ENCODE results near the gene ACTR2. TPM values are rescaled to one million over a fixed set of nuclear protein-coding genes. Genes with fewer than 3 reads are reported as not detected.

The ACTR2 gene
- total and polyA plus RNA-seq, 2 of the 13 experiments (the other 11 are each of a cell fraction or from before 2014, with no cell fraction given): 51.2 to 100 TPM

DNA sequence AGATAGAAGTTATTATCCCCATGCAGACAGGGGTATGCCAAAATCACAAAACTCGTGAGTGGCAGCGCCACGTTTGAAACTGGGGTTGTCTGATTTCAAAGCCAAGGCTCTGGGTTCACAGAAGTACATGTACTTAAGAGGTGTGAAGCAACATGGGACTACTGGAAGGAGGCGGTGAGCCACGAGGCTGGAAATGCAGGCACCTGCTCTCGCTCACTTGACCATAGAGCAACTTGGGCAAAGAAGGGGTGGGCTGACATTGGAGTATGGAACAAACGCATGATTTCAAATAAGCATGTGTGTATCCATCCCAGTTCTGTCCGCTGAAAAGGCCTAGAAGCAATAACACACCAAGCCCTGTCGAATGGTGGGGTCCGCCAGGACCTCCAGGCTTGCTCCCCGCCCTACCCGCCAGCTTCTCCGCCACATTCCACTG lies 593 bp upstream of the ACTR2 start (continued):
- TF ChIP-seq, protein P1, sequence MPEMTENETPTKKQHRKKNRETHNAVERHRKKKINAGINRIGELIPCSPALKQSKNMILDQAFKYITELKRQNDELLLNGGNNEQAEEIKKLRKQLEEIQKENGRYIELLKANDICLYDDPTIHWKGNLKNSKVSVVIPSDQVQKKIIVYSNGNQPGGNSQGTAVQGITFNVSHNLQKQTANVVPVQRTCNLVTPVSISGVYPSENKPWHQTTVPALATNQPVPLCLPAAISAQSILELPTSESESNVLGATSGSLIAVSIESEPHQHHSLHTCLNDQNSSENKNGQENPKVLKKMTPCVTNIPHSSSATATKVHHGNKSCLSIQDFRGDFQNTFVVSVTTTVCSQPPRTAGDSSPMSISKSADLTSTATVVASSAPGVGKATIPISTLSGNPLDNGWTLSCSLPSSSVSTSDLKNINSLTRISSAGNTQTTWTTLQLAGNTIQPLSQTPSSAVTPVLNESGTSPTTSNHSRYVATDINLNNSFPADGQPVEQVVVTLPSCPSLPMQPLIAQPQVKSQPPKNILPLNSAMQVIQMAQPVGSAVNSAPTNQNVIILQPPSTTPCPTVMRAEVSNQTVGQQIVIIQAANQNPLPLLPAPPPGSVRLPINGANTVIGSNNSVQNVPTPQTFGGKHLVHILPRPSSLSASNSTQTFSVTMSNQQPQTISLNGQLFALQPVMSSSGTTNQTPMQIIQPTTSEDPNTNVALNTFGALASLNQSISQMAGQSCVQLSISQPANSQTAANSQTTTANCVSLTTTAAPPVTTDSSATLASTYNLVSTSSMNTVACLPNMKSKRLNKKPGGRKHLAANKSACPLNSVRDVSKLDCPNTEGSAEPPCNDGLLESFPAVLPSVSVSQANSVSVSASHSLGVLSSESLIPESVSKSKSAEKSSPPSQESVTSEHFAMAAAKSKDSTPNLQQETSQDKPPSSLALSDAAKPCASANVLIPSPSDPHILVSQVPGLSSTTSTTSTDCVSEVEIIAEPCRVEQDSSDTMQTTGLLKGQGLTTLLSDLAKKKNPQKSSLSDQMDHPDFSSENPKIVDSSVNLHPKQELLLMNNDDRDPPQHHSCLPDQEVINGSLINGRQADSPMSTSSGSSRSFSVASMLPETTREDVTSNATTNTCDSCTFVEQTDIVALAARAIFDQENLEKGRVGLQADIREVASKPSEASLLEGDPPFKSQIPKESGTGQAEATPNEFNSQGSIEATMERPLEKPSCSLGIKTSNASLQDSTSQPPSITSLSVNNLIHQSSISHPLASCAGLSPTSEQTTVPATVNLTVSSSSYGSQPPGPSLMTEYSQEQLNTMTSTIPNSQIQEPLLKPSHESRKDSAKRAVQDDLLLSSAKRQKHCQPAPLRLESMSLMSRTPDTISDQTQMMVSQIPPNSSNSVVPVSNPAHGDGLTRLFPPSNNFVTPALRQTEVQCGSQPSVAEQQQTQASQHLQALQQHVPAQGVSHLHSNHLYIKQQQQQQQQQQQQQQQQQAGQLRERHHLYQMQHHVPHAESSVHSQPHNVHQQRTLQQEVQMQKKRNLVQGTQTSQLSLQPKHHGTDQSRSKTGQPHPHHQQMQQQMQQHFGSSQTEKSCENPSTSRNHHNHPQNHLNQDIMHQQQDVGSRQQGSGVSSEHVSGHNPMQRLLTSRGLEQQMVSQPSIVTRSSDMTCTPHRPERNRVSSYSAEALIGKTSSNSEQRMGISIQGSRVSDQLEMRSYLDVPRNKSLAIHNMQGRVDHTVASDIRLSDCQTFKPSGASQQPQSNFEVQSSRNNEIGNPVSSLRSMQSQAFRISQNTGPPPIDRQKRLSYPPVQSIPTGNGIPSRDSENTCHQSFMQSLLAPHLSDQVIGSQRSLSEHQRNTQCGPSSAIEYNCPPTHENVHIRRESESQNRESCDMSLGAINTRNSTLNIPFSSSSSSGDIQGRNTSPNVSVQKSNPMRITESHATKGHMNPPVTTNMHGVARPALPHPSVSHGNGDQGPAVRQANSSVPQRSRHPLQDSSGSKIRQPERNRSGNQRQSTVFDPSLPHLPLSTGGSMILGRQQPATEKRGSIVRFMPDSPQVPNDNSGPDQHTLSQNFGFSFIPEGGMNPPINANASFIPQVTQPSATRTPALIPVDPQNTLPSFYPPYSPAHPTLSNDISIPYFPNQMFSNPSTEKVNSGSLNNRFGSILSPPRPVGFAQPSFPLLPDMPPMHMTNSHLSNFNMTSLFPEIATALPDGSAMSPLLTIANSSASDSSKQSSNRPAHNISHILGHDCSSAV (CRISPR knock-in tag; IDR thresholded peaks at IDR 0.05; ENCODE audit: borderline replicate concordance): no peak
- no peak for TF ChIP-seq PAF1 (CRISPR knock-in tag; IDR thresholded peaks at IDR 0.05)
- TF ChIP-seq, protein P2, sequence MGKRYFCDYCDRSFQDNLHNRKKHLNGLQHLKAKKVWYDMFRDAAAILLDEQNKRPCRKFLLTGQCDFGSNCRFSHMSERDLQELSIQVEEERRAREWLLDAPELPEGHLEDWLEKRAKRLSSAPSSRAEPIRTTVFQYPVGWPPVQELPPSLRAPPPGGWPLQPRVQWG (CRISPR knock-in tag; IDR thresholded peaks at IDR 0.05; ENCODE audit: borderline replicate concordance, low read depth): no peak
- no peak for TF ChIP-seq FIP1L1 (IDR thresholded peaks at IDR 0.05; ENCODE audit: borderline replicate concordance, insufficient read depth, low read depth, low read length)
- no peak for TF ChIP-seq TCF7L2 (IDR thresholded peaks at IDR 0.05; ENCODE audit: low read depth, low read length)
- TF ChIP-seq KDM6A (CRISPR knock-in tag; IDR thresholded peaks at IDR 0.05; ENCODE audit: low read depth): no peak
- no peak for TF ChIP-seq TEAD2 (CRISPR knock-in tag; IDR thresholded peaks at IDR 0.05)
- TF ChIP-seq, protein P3, sequence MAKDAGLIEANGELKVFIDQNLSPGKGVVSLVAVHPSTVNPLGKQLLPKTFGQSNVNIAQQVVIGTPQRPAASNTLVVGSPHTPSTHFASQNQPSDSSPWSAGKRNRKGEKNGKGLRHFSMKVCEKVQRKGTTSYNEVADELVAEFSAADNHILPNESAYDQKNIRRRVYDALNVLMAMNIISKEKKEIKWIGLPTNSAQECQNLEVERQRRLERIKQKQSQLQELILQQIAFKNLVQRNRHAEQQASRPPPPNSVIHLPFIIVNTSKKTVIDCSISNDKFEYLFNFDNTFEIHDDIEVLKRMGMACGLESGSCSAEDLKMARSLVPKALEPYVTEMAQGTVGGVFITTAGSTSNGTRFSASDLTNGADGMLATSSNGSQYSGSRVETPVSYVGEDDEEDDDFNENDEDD (CRISPR knock-in tag; IDR thresholded peaks at IDR 0.05; ENCODE audit: borderline replicate concordance): no peak
- TF ChIP-seq, protein P4, sequence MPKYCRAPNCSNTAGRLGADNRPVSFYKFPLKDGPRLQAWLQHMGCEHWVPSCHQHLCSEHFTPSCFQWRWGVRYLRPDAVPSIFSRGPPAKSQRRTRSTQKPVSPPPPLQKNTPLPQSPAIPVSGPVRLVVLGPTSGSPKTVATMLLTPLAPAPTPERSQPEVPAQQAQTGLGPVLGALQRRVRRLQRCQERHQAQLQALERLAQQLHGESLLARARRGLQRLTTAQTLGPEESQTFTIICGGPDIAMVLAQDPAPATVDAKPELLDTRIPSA (CRISPR knock-in tag; IDR thresholded peaks at IDR 0.05; ENCODE audit: borderline replicate concordance): no peak
- TF ChIP-seq EP300 (IDR thresholded peaks at IDR 0.05; ENCODE audit: low read depth in 2 of 2, low read length in 2 of 2): no peak
- no peak for TF ChIP-seq EP300 (CRISPR knock-in tag; IDR thresholded peaks at IDR 0.05; ENCODE audit: borderline replicate concordance)
- TF ChIP-seq RAD51 (IDR thresholded peaks at IDR 0.05; ENCODE audit: borderline replicate concordance): no peak
- TF ChIP-seq FOXM1 (CRISPR knock-in tag; IDR thresholded peaks at IDR 0.05): no peak
- TF ChIP-seq ZSCAN29 (CRISPR knock-in tag; conservative IDR thresholded peaks at IDR 0.05): no peak
- TF ChIP-seq RXRB (CRISPR knock-in tag; IDR thresholded peaks at IDR 0.05; ENCODE audit: borderline replicate concordance): no peak
- no peak for TF ChIP-seq ZNF570 (CRISPR knock-in tag; IDR thresholded peaks at IDR 0.05; ENCODE audit: borderline replicate concordance)
- TF ChIP-seq, protein P5, sequence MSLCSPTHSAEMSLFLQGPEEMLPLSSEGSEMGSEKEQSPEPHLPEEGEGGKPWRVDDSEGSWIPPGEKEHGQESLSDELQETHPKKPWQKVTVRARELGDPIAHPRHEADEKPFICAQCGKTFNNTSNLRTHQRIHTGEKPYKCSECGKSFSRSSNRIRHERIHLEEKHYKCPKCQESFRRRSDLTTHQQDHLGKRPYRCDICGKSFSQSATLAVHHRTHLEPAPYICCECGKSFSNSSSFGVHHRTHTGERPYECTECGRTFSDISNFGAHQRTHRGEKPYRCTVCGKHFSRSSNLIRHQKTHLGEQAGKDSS (CRISPR knock-in tag; IDR thresholded peaks at IDR 0.05; ENCODE audit: borderline replicate concordance, low read depth): no peak
- TF ChIP-seq ZNF83 (CRISPR knock-in tag; IDR thresholded peaks at IDR 0.05; ENCODE audit: borderline replicate concordance): 0 out of 2 replicates have a peak, but pooled peaks have one; percentile 23

Measured in HepG2 (cell line).